Mesenchymal stem cell (in vitro differentiated cells and primary cell): Measurements from ENCODE around the gene CPT1B.

Experiments
- DNase-seq: peaks from one replicate; pipeline ENCODE4 v3.0.0-alpha.2; 2013
- H2AFZ ChIP-seq: one replicate; pipeline ENCODE4 v1.6.1; 2013; ENCODE audit warnings: low read depth, mild to moderate bottlenecking, control low read depth, inconsistent platforms, low read length, moderate library complexity
- H2AK5ac ChIP-seq: 2 replicates; pipeline ENCODE4 v1.6.1; 2013; ENCODE audit warnings: low read length, moderate library complexity, mild to moderate bottlenecking, inconsistent platforms; ENCODE audit not compliant: severe bottlenecking
- H2BK120ac ChIP-seq: one replicate; pipeline ENCODE4 v1.6.1; 2013; ENCODE audit warnings: low read depth, mild to moderate bottlenecking, inconsistent platforms, low read length, moderate library complexity
- H2BK12ac ChIP-seq, 2 experiments: one replicate each; pipeline ENCODE4 v1.6.1; 2013; ENCODE audit warnings: inconsistent platforms in 2 of 2, low read length in 2 of 2, mild to moderate bottlenecking in 2 of 2, moderate library complexity in 2 of 2, control low read depth in 1 of 2
- H2BK15ac ChIP-seq: one replicate; pipeline ENCODE4 v1.6.1; 2013; ENCODE audit warnings: mild to moderate bottlenecking, low read depth, inconsistent platforms; ENCODE audit not compliant: poor library complexity, severe bottlenecking
- H2BK5ac ChIP-seq: 2 replicates; pipeline ENCODE4 v1.6.1; 2013; ENCODE audit warnings: low read depth, mild to moderate bottlenecking, low read length, control low read depth, inconsistent platforms; ENCODE audit not compliant: poor library complexity, severe bottlenecking
- H3K14ac ChIP-seq, 2 experiments: one replicate each; pipeline ENCODE4 v1.6.1; 2013; ENCODE audit warnings: inconsistent platforms in 2 of 2, low read length in 2 of 2, control low read depth in 1 of 2, mild to moderate bottlenecking in 1 of 2, moderate library complexity in 1 of 2
- H3K18ac ChIP-seq, 2 experiments: one replicate each; pipeline ENCODE4 v1.6.1; 2013; ENCODE audit warnings: inconsistent platforms in 2 of 2, low read length in 2 of 2, control low read depth in 1 of 2, low read depth in 1 of 2, mild to moderate bottlenecking in 1 of 2
- H3K23ac ChIP-seq, 2 experiments: one replicate each; pipeline ENCODE4 v1.6.1; 2013; ENCODE audit warnings: inconsistent platforms in 2 of 2, low read length in 2 of 2, mild to moderate bottlenecking in 2 of 2, moderate library complexity in 2 of 2, control low read depth in 1 of 2
- H3K27ac ChIP-seq: 2 replicates; pipeline ENCODE4 v1.5.1; 2013; ENCODE audit warnings: mild to moderate bottlenecking, moderate library complexity, low read length, control low read depth, inconsistent platforms; ENCODE audit not compliant: poor library complexity, severe bottlenecking
- H3K27me3 ChIP-seq, 2 experiments: 2 replicates each; pipeline versions ENCODE4 v1.6.1 to v1.7.0; 2013; ENCODE audit warnings: low read length in 2 of 2, mild to moderate bottlenecking in 2 of 2, moderate library complexity in 2 of 2, control low read depth in 1 of 2, inconsistent platforms in 1 of 2; ENCODE audit not compliant: control insufficient read depth in 1 of 2, insufficient read depth in 1 of 2
- H3K36me3 ChIP-seq, 2 experiments: 2 replicates each; pipeline versions ENCODE4 v1.6.1 to v1.7.0; 2013; ENCODE audit warnings: low read length in 2 of 2, control low read depth in 1 of 2, inconsistent platforms in 1 of 2, low read depth in 1 of 2, mild to moderate bottlenecking in 1 of 2; ENCODE audit not compliant: insufficient read depth in 2 of 2, control insufficient read depth in 1 of 2
- H3K4ac ChIP-seq, 2 experiments: one replicate each; pipeline ENCODE4 v1.6.1; 2013; ENCODE audit warnings: inconsistent platforms in 2 of 2, low read length in 2 of 2, mild to moderate bottlenecking in 2 of 2, moderate library complexity in 2 of 2, control low read depth in 1 of 2, low read depth in 1 of 2
- H3K4me1 ChIP-seq: 2 replicates; pipeline ENCODE4 v1.6.1; 2013; ENCODE audit warnings: low read depth, low read length, control low read depth; ENCODE audit not compliant: control insufficient read depth, insufficient read depth
- H3K4me2 ChIP-seq: 2 replicates; pipeline ENCODE4 v1.6.1; 2013; ENCODE audit warnings: low read length, mild to moderate bottlenecking, inconsistent platforms; ENCODE audit not compliant: poor library complexity, severe bottlenecking
- H3K4me3 ChIP-seq, 2 experiments: 2 replicates each; pipeline versions ENCODE4 v1.5.1 to v1.7.0; 2013; ENCODE audit warnings: low read length in 2 of 2, mild to moderate bottlenecking in 2 of 2, control low read depth in 1 of 2, low read depth in 1 of 2; ENCODE audit not compliant: insufficient read depth in 1 of 2
- H3K79me1 ChIP-seq: replicated peaks from 2 replicates; pipeline ENCODE4 v1.6.1; 2013; ENCODE audit warnings: mild to moderate bottlenecking, control low read depth, low read length, inconsistent platforms; ENCODE audit not compliant: poor library complexity, severe bottlenecking
- H3K9ac ChIP-seq: 2 replicates; pipeline ENCODE4 v1.7.0; 2013; ENCODE audit warnings: mild to moderate bottlenecking, low read length, moderate library complexity
- H3K9me3 ChIP-seq: 2 replicates; pipeline ENCODE4 v1.7.0; 2013; ENCODE audit warnings: mild to moderate bottlenecking, low read length; ENCODE audit not compliant: control insufficient read depth
- H4K8ac ChIP-seq: one replicate; pipeline ENCODE4 v1.6.1; 2013; ENCODE audit warnings: inconsistent platforms, mild to moderate bottlenecking, low read length, moderate library complexity
- H4K91ac ChIP-seq: one replicate; pipeline ENCODE4 v1.6.1; 2013; ENCODE audit warnings: mild to moderate bottlenecking, low read length, inconsistent platforms
- WGBS: methylation state at CpG from one replicate; pipeline ENCODE4 v1.1.7; 2013; ENCODE audit warnings: mixed read lengths; 5-methylcytosine and 5-hydroxymethylcytosine counted together

The CPT1B gene

GRCh38 chr22:50529416-50529896, 48.8 kb downstream of the CPT1B start:
- peak overlapping the region; percentile 93 for H3K9ac ChIP-seq
- no peak overlapping the region for H2AK5ac ChIP-seq
- H3K79me1 ChIP-seq: peaks cover 5% of the 10 kb centered on the region
- peak overlapping the region; percentile 45 for H2BK120ac ChIP-seq
- peak overlapping the region; percentile 89 to 93 for H3K4ac ChIP-seq
- peak overlapping the region; percentile 98 for H4K91ac ChIP-seq
- peak overlapping the region in 1 of 2 experiments; percentile 98 for H3K23ac ChIP-seq
- WGBS: 43% methylated on average over 40 of the region's 50 CpGs
- H3K4me2 ChIP-seq: no peak overlapping the region
- DNase-seq: peak; percentile 39
- H2AFZ ChIP-seq: no peak overlapping the region
- H3K36me3 ChIP-seq: peaks cover 0 to 3% of the 10 kb centered on the region in 2 experiments
- H3K4me3 ChIP-seq: peak overlapping the region; percentile 38 to 85
- H2BK12ac ChIP-seq: peak overlapping the region in 1 of 2 experiments; percentile 94
- no peak overlapping the region for H2BK5ac ChIP-seq
- peak overlapping the region in 1 of 2 experiments; percentile 87 for H3K14ac ChIP-seq
- peak overlapping the region; percentile 86 to 88 for H3K18ac ChIP-seq
- H4K8ac ChIP-seq: peak overlapping the region; percentile 96
- peaks cover 49% of the 10 kb centered on the region for H3K4me1 ChIP-seq
- no peaks in the 10 kb centered on the region for H3K9me3 ChIP-seq
- no peak overlapping the region for H3K27ac ChIP-seq
- H2BK15ac ChIP-seq: no peak overlapping the region
- H3K27me3 ChIP-seq: peaks cover 0 to 27% of the 10 kb centered on the region in 2 experiments

GRCh38 chr22:50528682-50529415, 49.4 kb downstream of the CPT1B start:
- Histone ChIP-seq H3K14ac (no peak overlapping the region), H2BK120ac (no peak overlapping the region), H2AFZ (no peak overlapping the region), H2AK5ac (no peak overlapping the region), H3K9me3 (no peaks in the 10 kb centered on the region), H3K4ac (no peak overlapping the region), H4K91ac (peak overlapping the region; percentile 6), H3K9ac (peak overlapping the region; percentile 93), H3K4me1 (peaks cover 55% of the 10 kb centered on the region), H3K36me3 (peaks cover 2 to 8% of the 10 kb centered on the region in 2 experiments), H4K8ac (no peak overlapping the region), H3K27me3 (peaks cover 0 to 27% of the 10 kb centered on the region in 2 experiments), H3K79me1 (peaks cover 5% of the 10 kb centered on the region), H3K4me3 (peak overlapping the region in 1 of 2 experiments; percentile 85), H3K23ac (no peak overlapping the region), H3K4me2 (no peak overlapping the region), H3K18ac (peak overlapping the region in 1 of 2 experiments; percentile 88), H2BK12ac (peak overlapping the region in 1 of 2 experiments; percentile 81), H3K27ac (no peak overlapping the region), H2BK5ac (no peak overlapping the region), H2BK15ac (no peak overlapping the region)
- WGBS: 83% methylated on average over 15 of the region's 15 CpGs
- peak; percentile 9 for DNase-seq

GRCh38 chr22:50527921-50528681, 50.1 kb downstream of the CPT1B start:
- H4K8ac ChIP-seq: no peak overlapping the region
- peak overlapping the region in 1 of 2 experiments; percentile 50 for H3K18ac ChIP-seq
- H3K36me3 ChIP-seq: peaks cover 9 to 15% of the 10 kb centered on the region in 2 experiments
- H2AFZ ChIP-seq: no peak overlapping the region
- peaks cover 0 to 24% of the 10 kb centered on the region in 2 experiments for H3K27me3 ChIP-seq
- peaks cover 9% of the 10 kb centered on the region for H3K79me1 ChIP-seq
- no peaks in the 10 kb centered on the region for H3K9me3 ChIP-seq
- no peak overlapping the region for H3K14ac ChIP-seq
- H3K4me3 ChIP-seq: no peak overlapping the region
- H3K4me2 ChIP-seq: no peak overlapping the region
- no peak overlapping the region for H2BK12ac ChIP-seq
- peaks cover 60% of the 10 kb centered on the region for H3K4me1 ChIP-seq
- H2AK5ac ChIP-seq: no peak overlapping the region
- DNase-seq: peak; percentile 9
- no peak overlapping the region for H3K23ac ChIP-seq
- H3K9ac ChIP-seq: no peak overlapping the region
- no peak overlapping the region for H3K27ac ChIP-seq
- 96% methylated on average over 18 of the region's 18 CpGs for WGBS
- H2BK120ac ChIP-seq: no peak overlapping the region
- H2BK15ac ChIP-seq: peak overlapping the region; percentile 26
- H4K91ac ChIP-seq: no peak overlapping the region
- no peak overlapping the region for H3K4ac ChIP-seq
- no peak overlapping the region for H2BK5ac ChIP-seq
